Neural cell (in vitro differentiated cells): ENCODE results near the gene ARF1. TPM values are rescaled to one million over a fixed set of nuclear protein-coding genes. Genes with fewer than 3 reads are reported as not detected.
A peak's percentile ranks its signal among the peaks of the same experiment; 100 is the strongest.

Experiments used
- H2AFZ ChIP-seq: fragments of 200-600, 300-800 bp; sonication (generic), shearing (Covaris generic); 2 replicates; pipeline ENCODE4 v1.6.0; 2014; ENCODE audit warnings: low read depth, mild to moderate bottlenecking, antibody characterized with exemption, low read length, moderate library complexity
- H3F3A ChIP-seq: fragments of 200-600 bp; shearing (Covaris generic); 2 replicates; pipeline ENCODE4 v1.6.1; 2016; ENCODE audit warnings: mild to moderate bottlenecking, moderate library complexity, mixed read lengths, antibody characterized with exemption, low read length; ENCODE audit not compliant: insufficient read depth, poor library complexity, severe bottlenecking
- H3K27ac ChIP-seq: fragments of 200-600, 300-800 bp; sonication (generic), shearing (Covaris generic); 2 replicates; pipeline ENCODE4 v1.5.1; 2014; ENCODE audit warnings: mild to moderate bottlenecking, low read length, moderate library complexity
- H3K27me3 ChIP-seq: fragments of 300-800, 200-600 bp; sonication (generic), shearing (Covaris generic); 2 replicates; pipeline ENCODE4 v1.6.0; 2014; ENCODE audit warnings: mild to moderate bottlenecking, low read depth, low read length, moderate library complexity; ENCODE audit not compliant: insufficient read depth
- H3K36me3 ChIP-seq: fragments of 300-800, 200-600 bp; sonication (generic), shearing (Covaris generic); 2 replicates; pipeline ENCODE4 v1.5.1; 2014; ENCODE audit warnings: mild to moderate bottlenecking, antibody characterized with exemption, low read length, moderate library complexity; ENCODE audit not compliant: insufficient read depth
- H3K4me2 ChIP-seq: fragments of 300-800, 200-600 bp; sonication (generic), shearing (Covaris generic); 2 replicates; pipeline ENCODE4 v1.6.0; 2014; ENCODE audit warnings: mild to moderate bottlenecking, low read length
- H3K4me3 ChIP-seq: fragments of 300-800, 200-600 bp; sonication (generic), shearing (Covaris generic); 2 replicates; pipeline ENCODE4 v1.5.1; 2014; ENCODE audit warnings: mild to moderate bottlenecking, low read length, moderate library complexity
- H3K79me2 ChIP-seq: fragments of 200-600 bp; shearing (Covaris generic); replicated peaks from 2 replicates; pipeline ENCODE4 v1.6.0; 2014; ENCODE audit warnings: mild to moderate bottlenecking, low read length, moderate library complexity; ENCODE audit not compliant: insufficient read depth
- H3K9ac ChIP-seq: fragments of 300-800, 200-600 bp; sonication (generic), shearing (Covaris generic); 2 replicates; pipeline ENCODE4 v1.6.1; 2016; ENCODE audit warnings: mild to moderate bottlenecking, low read length, mixed read lengths
- H3K9me2 ChIP-seq: fragments of 200-600 bp; shearing (Covaris generic); 2 replicates; pipeline ENCODE4 v1.6.1; 2016; ENCODE audit warnings: mild to moderate bottlenecking, low read length, mixed read lengths; ENCODE audit not compliant: insufficient read depth
- H3K9me3 ChIP-seq: fragments of 200-600, 300-800 bp; sonication (generic), shearing (Covaris generic); 2 replicates; pipeline ENCODE4 v1.6.1; 2016; ENCODE audit warnings: mild to moderate bottlenecking, mixed run types, low read length, moderate library complexity, mixed read lengths
- H4K20me1 ChIP-seq: fragments of 200-600 bp; shearing (Covaris generic); 2 replicates; pipeline ENCODE4 v1.6.1; 2016; ENCODE audit warnings: mild to moderate bottlenecking, mixed run types; ENCODE audit not compliant: insufficient read depth
- CTCF ChIP-seq: fragments of 450-650 bp; IDR thresholded peaks from 2 replicates; pipeline ENCODE4 v1.5.1; 2014; ENCODE audit warnings: antibody characterized with exemption, mild to moderate bottlenecking, moderate library complexity; ENCODE audit not compliant: poor library complexity, severe bottlenecking
- EP300 ChIP-seq: fragments of 450-650 bp; conservative IDR thresholded peaks from 2 replicates; pipeline ENCODE4 v1.6.1; 2014; ENCODE audit warnings: antibody characterized with exemption, mild to moderate bottlenecking, moderate library complexity; ENCODE audit not compliant: poor library complexity, severe bottlenecking
- EZH2 ChIP-seq: fragments of 200-600, 300-800 bp; shearing (Covaris generic), sonication (generic); IDR thresholded peaks from 2 replicates; pipeline ENCODE4 v1.6.1; 2014; ENCODE audit warnings: antibody characterized with exemption, low read length, borderline replicate concordance, mild to moderate bottlenecking; ENCODE audit not compliant: insufficient read depth, poor library complexity, severe bottlenecking
- MXI1 ChIP-seq: fragments of 450-650 bp; conservative IDR thresholded peaks from 2 replicates; pipeline ENCODE4 v1.6.1; 2014; ENCODE audit warnings: antibody characterized with exemption, mild to moderate bottlenecking; ENCODE audit not compliant: poor library complexity, severe bottlenecking
- POLR2AphosphoS5 ChIP-seq: IDR thresholded peaks from 2 replicates; pipeline ENCODE4 v1.6.1; 2012
- REST ChIP-seq: IDR thresholded peaks from 2 replicates; pipeline ENCODE4 v1.6.1; 2012; ENCODE audit warnings: borderline replicate concordance
- SMC3 ChIP-seq: fragments of 450-650 bp; conservative IDR thresholded peaks from 2 replicates; pipeline ENCODE4 v1.6.1; 2014; ENCODE audit warnings: antibody characterized with exemption, mild to moderate bottlenecking, moderate library complexity; ENCODE audit not compliant: poor library complexity
- TAF1 ChIP-seq: IDR thresholded peaks from 2 replicates; pipeline ENCODE4 v1.6.1; 2012; ENCODE audit warnings: low read depth
- polyA plus RNA-seq: library from polyadenylated mRNA; depleted of rRNA; stranded (reverse); fragments of >200 nt; gene quantifications from 2 replicates; pipeline ENCODE4 v1.2.3, GENCODE V29; 2014

The ARF1 gene
- polyA plus RNA-seq, 1 donor from 2014 or later, result 168 TPM

GRCh38 chr1:228108055-228108690 lies 25.7 kb downstream of the ARF1 start:
- Histone ChIP-seq H3K36me3 (no peaks in the 10 kb centered on the region), H3F3A (no peaks in the 10 kb centered on the region), H3K4me3 (peak overlapping the region; percentile 82), H3K27ac (peak overlapping the region; percentile 76), H3K27me3 (no peaks in the 10 kb centered on the region), H4K20me1 (no peaks in the 10 kb centered on the region), H3K79me2 (peaks cover 18% of the 10 kb centered on the region), H3K4me2 (peak overlapping the region; percentile 85), H2AFZ (no peak overlapping the region), H3K9me3 (no peaks in the 10 kb centered on the region), H3K9ac (peak overlapping the region; percentile 88), H3K9me2 (no peaks in the 10 kb centered on the region)
- no peak for TF ChIP-seq TAF1
- no peak for TF ChIP-seq CTCF
- TF ChIP-seq MXI1, result no peak
- TF ChIP-seq EZH2, result no peak
- TF ChIP-seq REST, result no peak
- no peak for TF ChIP-seq SMC3
- TF ChIP-seq EP300, result no peak
- no peak for TF ChIP-seq POLR2AphosphoS5

- peak overlapping the region; percentile 82 for H3K4me3 ChIP-seq
- TF ChIP-seq TAF1, result no peak
- TF ChIP-seq REST, result no peak
- no peak for TF ChIP-seq SMC3
- TF ChIP-seq EZH2, result no peak
- TF ChIP-seq CTCF, result no peak
- H3K9me3 ChIP-seq, result no peaks in the 10 kb centered on the region
- peak overlapping the region; percentile 88 for H3K9ac ChIP-seq
- H3K79me2 ChIP-seq, result peaks cover 18% of the 10 kb centered on the region
- no peaks in the 10 kb centered on the region for H3K36me3 ChIP-seq
- no peaks in the 10 kb centered on the region for H3K9me2 ChIP-seq
- peak overlapping the region; percentile 76 for H3K27ac ChIP-seq
- peak overlapping the region; percentile 85 for H3K4me2 ChIP-seq
- no peaks in the 10 kb centered on the region for H4K20me1 ChIP-seq
- peak overlapping the region; percentile 51 for H2AFZ ChIP-seq
- no peaks in the 10 kb centered on the region for H3K27me3 ChIP-seq
- no peaks in the 10 kb centered on the region for H3F3A ChIP-seq
Measured at GRCh38 chr1:228108742-228109072, 26.2 kb downstream of the ARF1 start.
